Heart left ventricle (tissue), 13 donors: ENCODE results near the gene SMAD3.

Source experiments
- CTCF ChIP-seq, 12 donors: fragments of 200-600 bp; sonication (generic) in 4 of 12; IDR thresholded peaks; one replicate each; pipeline versions ENCODE4 v1.5.0 to v1.8.0; 2018 to 2022; ENCODE audit warnings: antibody characterized with exemption in 12 of 12, mild to moderate bottlenecking in 5 of 12
- POLR2A ChIP-seq, 2 donors: fragments of 450-650 bp; IDR thresholded peaks; one replicate each; pipeline ENCODE4 v1.6.1; 2017; ENCODE audit warnings: antibody characterized with exemption in 2 of 2, mild to moderate bottlenecking in 2 of 2, moderate library complexity in 2 of 2
- donor health status: ischemic (EF 13 %, LVEDD 7.1; RV severe dilation, severe dysfunction).
- donor health status: DM: no; HTN: yes; CAD: no.
- donor health status: DM: no; HTN: no; CAD: no.
- donor health status: ischemic (EF 25% LVEDD 6.9; RV normal size, moderate dysfunction).
- donor health status: ischemic (EF 25% LVEDD 5.7; RV mildly dilated, moderate dysfunction).
- donor health status: ischemic (EF 35%, LVEDD 5.7; RV mildly dilated, moderate dysfunction).
- donor health status: nonischemic (EF 11% LVEDD 7.7; RV severe dilation, severe dysfunction).
- donor health status: DM: yes; HTN: yes; CAD: no.
- donor health status: PGD.
- donor health status: ischemic (EF 29% LVEDD 5.4; RV normal size, mild dysfunction).
- donor health status: nonischemic (EF 23%, LVEDD 6.1; RV moderate dilation, normal function).

GRCh38 chr15:67197364-67197695, 131.9 kb downstream of the SMAD3 start:
- TF ChIP-seq CTCF (IDR thresholded peaks at IDR 0.05): no peak
- TF ChIP-seq POLR2A (IDR thresholded peaks at IDR 0.05): no peak
